ENCODE results near the gene LINC00305.

The LINC00305 gene

DNA sequence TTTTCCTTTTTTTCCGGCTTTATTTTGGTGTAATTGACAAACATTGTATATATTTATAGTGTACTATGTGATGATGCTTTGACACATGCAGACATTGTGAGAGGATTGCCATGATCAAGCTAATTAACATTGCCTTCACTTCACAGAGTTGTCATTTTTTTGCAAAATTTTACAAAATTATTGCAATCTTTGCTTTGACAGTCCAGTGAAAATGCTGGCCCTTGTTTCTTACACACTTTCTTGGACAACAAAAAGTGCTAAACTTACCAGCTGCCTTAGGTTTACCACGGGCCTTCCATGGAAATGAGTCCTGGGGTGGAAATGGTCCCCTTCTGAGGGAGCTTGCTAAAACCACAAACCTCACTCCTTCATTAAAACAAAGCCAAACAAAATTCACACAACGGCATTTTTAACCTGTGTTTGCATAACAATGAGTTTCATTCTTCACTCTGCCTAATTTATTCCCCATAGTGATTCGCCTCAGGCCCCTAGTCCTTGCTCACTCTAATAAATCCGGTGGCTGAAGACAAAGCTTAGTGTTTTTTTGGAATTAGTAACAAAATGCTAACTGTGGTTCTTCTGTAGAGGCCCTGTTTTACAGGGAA is 32.2 kb downstream of the LINC00305 start:
- Histone ChIP-seq H3K4me3 (ENCODE audit: low read depth, low read length) (no peak overlapping the region), H3K4me1 (ENCODE audit: control insufficient read depth, insufficient read depth, low read length) (no peaks in the 10 kb centered on the region), H3K27ac (ENCODE audit: extremely low read depth, low read depth, low read length) (no peak overlapping the region), H3K9me3 (ENCODE audit: control insufficient read depth, insufficient read depth, low read depth, low read length) (no peaks in the 10 kb centered on the region), H3K36me3 (ENCODE audit: control insufficient read depth in 2 of 2, insufficient read depth in 1 of 2, low read length in 2 of 2) (no peaks in the 10 kb centered on the region)
- POLR2A ChIA-PET: no interaction called here
- TF ChIP-seq HOXC10 (CRISPR knock-in tag; IDR thresholded peaks at IDR 0.05) (no peak), SALL2 (tag by site-specific recombination; IDR thresholded peaks at IDR 0.05; ENCODE audit: borderline replicate concordance) (no peak), MZF1 (tag by site-specific recombination; IDR thresholded peaks at IDR 0.05; ENCODE audit: borderline replicate concordance) (no peak)
- CTCF ChIA-PET: interaction anchor here (0.6 to 1.0 kb wide), 3 partner anchors 79 to 998 kb away, joined by 3 to 5 read pairs (median 3); no protein-coding TSS in a partner anchor

DNA sequence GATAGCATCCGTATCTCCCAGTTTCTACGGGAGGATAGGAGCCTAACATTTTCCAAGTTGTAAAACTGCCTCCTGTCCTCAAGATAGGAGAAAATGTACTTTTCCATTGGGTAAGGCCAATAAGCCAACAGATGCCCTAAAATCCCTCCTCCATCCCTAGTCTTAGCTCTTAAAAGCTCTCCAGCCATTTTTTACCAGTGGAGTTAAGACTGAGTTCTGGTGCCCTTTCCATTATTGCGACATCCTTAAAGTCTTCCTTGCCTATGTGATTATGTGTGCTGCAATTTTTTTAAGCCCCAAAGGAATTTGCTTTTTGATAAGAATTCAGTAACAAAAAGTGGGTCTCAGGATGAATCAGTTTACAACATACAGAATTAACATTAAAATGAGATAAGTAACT is 33.0 kb downstream of the LINC00305 start:
- no peaks in the 10 kb centered on the region for H3K36me3 ChIP-seq (ENCODE audit: control insufficient read depth in 2 of 2, insufficient read depth in 1 of 2, low read length in 2 of 2)
- H3K27ac ChIP-seq (ENCODE audit: extremely low read depth, low read depth, low read length): no peak overlapping the region
- no peak for TF ChIP-seq WT1 (tag by site-specific recombination; IDR thresholded peaks at IDR 0.05)
- TF ChIP-seq ZNF423 (tag by site-specific recombination; IDR thresholded peaks at IDR 0.05): no peak
- no peak for TF ChIP-seq ZNF624 (tag by site-specific recombination; IDR thresholded peaks at IDR 0.05)
- TF ChIP-seq, protein P1, sequence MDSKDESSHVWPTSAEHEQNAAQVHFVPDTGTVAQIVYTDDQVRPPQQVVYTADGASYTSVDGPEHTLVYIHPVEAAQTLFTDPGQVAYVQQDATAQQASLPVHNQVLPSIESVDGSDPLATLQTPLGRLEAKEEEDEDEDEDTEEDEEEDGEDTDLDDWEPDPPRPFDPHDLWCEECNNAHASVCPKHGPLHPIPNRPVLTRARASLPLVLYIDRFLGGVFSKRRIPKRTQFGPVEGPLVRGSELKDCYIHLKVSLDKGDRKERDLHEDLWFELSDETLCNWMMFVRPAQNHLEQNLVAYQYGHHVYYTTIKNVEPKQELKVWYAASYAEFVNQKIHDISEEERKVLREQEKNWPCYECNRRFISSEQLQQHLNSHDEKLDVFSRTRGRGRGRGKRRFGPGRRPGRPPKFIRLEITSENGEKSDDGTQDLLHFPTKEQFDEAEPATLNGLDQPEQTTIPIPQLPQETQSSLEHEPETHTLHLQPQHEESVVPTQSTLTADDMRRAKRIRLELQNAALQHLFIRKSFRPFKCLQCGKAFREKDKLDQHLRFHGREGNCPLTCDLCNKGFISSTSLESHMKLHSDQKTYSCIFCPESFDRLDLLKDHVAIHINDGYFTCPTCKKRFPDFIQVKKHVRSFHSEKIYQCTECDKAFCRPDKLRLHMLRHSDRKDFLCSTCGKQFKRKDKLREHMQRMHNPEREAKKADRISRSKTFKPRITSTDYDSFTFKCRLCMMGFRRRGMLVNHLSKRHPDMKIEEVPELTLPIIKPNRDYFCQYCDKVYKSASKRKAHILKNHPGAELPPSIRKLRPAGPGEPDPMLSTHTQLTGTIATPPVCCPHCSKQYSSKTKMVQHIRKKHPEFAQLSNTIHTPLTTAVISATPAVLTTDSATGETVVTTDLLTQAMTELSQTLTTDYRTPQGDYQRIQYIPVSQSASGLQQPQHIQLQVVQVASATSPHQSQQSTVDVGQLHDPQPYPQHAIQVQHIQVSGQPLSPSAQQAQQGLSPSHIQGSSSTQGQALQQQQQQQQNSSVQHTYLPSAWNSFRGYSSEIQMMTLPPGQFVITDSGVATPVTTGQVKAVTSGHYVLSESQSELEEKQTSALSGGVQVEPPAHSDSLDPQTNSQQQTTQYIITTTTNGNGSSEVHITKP (tag by site-specific recombination; IDR thresholded peaks at IDR 0.05): no peak
- no peak for TF ChIP-seq ZNF596 (tag by site-specific recombination; IDR thresholded peaks at IDR 0.05)
- TF ChIP-seq RBAK (tag by site-specific recombination; IDR thresholded peaks at IDR 0.05): no peak
- TF ChIP-seq, protein P2, sequence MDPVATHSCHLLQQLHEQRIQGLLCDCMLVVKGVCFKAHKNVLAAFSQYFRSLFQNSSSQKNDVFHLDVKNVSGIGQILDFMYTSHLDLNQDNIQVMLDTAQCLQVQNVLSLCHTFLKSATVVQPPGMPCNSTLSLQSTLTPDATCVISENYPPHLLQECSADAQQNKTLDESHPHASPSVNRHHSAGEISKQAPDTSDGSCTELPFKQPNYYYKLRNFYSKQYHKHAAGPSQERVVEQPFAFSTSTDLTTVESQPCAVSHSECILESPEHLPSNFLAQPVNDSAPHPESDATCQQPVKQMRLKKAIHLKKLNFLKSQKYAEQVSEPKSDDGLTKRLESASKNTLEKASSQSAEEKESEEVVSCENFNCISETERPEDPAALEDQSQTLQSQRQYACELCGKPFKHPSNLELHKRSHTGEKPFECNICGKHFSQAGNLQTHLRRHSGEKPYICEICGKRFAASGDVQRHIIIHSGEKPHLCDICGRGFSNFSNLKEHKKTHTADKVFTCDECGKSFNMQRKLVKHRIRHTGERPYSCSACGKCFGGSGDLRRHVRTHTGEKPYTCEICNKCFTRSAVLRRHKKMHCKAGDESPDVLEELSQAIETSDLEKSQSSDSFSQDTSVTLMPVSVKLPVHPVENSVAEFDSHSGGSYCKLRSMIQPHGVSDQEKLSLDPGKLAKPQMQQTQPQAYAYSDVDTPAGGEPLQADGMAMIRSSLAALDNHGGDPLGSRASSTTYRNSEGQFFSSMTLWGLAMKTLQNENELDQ (tag by site-specific recombination; IDR thresholded peaks at IDR 0.05; ENCODE audit: low read depth): no peak
- TF ChIP-seq ZNF571 (tag by site-specific recombination; IDR thresholded peaks at IDR 0.05): no peak
- TF ChIP-seq, protein P3, sequence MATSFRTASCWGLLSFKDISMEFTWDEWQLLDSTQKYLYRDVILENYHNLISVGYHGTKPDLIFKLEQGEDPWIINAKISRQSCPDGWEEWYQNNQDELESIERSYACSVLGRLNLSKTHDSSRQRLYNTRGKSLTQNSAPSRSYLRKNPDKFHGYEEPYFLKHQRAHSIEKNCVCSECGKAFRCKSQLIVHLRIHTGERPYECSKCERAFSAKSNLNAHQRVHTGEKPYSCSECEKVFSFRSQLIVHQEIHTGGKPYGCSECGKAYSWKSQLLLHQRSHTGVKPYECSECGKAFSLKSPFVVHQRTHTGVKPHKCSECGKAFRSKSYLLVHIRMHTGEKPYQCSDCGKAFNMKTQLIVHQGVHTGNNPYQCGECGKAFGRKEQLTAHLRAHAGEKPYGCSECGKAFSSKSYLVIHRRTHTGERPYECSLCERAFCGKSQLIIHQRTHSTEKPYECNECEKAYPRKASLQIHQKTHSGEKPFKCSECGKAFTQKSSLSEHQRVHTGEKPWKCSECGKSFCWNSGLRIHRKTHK (tag by site-specific recombination; IDR thresholded peaks at IDR 0.05): no peak
- TF ChIP-seq, protein P4, sequence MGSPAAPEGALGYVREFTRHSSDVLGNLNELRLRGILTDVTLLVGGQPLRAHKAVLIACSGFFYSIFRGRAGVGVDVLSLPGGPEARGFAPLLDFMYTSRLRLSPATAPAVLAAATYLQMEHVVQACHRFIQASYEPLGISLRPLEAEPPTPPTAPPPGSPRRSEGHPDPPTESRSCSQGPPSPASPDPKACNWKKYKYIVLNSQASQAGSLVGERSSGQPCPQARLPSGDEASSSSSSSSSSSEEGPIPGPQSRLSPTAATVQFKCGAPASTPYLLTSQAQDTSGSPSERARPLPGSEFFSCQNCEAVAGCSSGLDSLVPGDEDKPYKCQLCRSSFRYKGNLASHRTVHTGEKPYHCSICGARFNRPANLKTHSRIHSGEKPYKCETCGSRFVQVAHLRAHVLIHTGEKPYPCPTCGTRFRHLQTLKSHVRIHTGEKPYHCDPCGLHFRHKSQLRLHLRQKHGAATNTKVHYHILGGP (tag by site-specific recombination; IDR thresholded peaks at IDR 0.05): no peak
- POLR2A ChIA-PET: no interaction called here
- H3K4me3 ChIP-seq (ENCODE audit: low read depth, low read length): no peak overlapping the region
- H3K9me3 ChIP-seq (ENCODE audit: control insufficient read depth, insufficient read depth, low read depth, low read length): no peaks in the 10 kb centered on the region
- CTCF ChIA-PET: interaction anchor here (0.8 kb wide), 1 partner anchor 98 kb away, joined by 3 read pairs; no protein-coding TSS in a partner anchor
- no peaks in the 10 kb centered on the region for H3K4me1 ChIP-seq (ENCODE audit: control insufficient read depth, insufficient read depth, low read length)
